ENCODE data around the gene INPP5B. TPM values are rescaled to one million over a fixed set of nuclear protein-coding genes. Genes with fewer than 3 reads are reported as not detected.

The INPP5B gene
- total and polyA plus RNA-seq, 9 of the 15 experiments (the other 6 are each of a cell fraction or from before 2014, with no cell fraction given), result 14.1 to 28.7 (median 20.9) TPM

GRCh38 chr1:37922767-37923550, 23.9 kb downstream of the INPP5B start (continued):
- no peak for TF ChIP-seq ZNF384 (IDR thresholded peaks at IDR 0.05; ENCODE audit: low read depth, low read length)
- no peak for TF ChIP-seq ZNF12 (CRISPR knock-in tag; IDR thresholded peaks at IDR 0.05)
- 0 out of 2 replicates have a peak, but pooled peaks have one; percentile 40 for TF ChIP-seq RREB1 (CRISPR knock-in tag; IDR thresholded peaks at IDR 0.05)
- no peak for TF ChIP-seq POLR2B (IDR thresholded peaks at IDR 0.05; ENCODE audit: low read depth, partially characterized antibody)
- TF ChIP-seq CC2D1A (IDR thresholded peaks at IDR 0.05), result peak; percentile 74; the same call in 1 of the 2 replicates
- TF ChIP-seq ZBTB11 (CRISPR knock-in tag; IDR thresholded peaks at IDR 0.05), result peak in 1 of 3 experiments; percentile 77; a peak in 2 of 6 replicates
- no peak for TF ChIP-seq ZNF408 (CRISPR knock-in tag; IDR thresholded peaks at IDR 0.05; ENCODE audit: low read depth)
- TF ChIP-seq MNT (conservative IDR thresholded peaks at IDR 0.05), result peak; percentile 27 to 58; a peak in 1 of 4 replicates
- peak in 1 of 3 experiments; percentile 47 for TF ChIP-seq YY1 (IDR thresholded peaks at IDR 0.05; ENCODE audit: borderline replicate concordance in 1 of 3, control insufficient read depth in 1 of 3, extremely low read depth in 1 of 3, insufficient read depth in 3 of 3, insufficient read length in 1 of 3, insufficient replicate concordance in 2 of 3, low read depth in 1 of 3, low read length in 2 of 3)
- TF ChIP-seq ZNF639 (CRISPR knock-in tag; conservative IDR thresholded peaks at IDR 0.05 in 1 of 2, IDR thresholded peaks at IDR 0.05 in 1 of 2), result peak in 1 of 2 experiments; percentile 65; a peak in 2 of 4 replicates

Measured in K562 (cell line).